ENCODE results near the gene PCGF2. TPM values are rescaled to one million over a fixed set of nuclear protein-coding genes. Genes with fewer than 3 reads are reported as not detected.
"Not testable (repeated sequence)": the region's sequence is repeated elsewhere in the genome, so short reads cannot be mapped to it uniquely, and the experiment has no call there.

The PCGF2 gene
- total RNA-seq, 1 donor from 2014 or later: 74.6 TPM

- no peaks in the 10 kb centered on the region for H3K9me3 Mint-ChIP-seq
- no peak for TF ChIP-seq CTCF (conservative IDR thresholded peaks at IDR 0.05)
- H3K4me1 Mint-ChIP-seq (ENCODE audit: unreplicated experiment): peaks cover 29% of the 10 kb centered on the region
- DNase-seq (ENCODE audit: extremely low spot score, unreplicated experiment): no peak
- H3K27me3 Mint-ChIP-seq: peaks cover 3% of the 10 kb centered on the region
- no peaks in the 10 kb centered on the region for H3K36me3 Mint-ChIP-seq
- H3K4me3 Mint-ChIP-seq: peak overlapping the region; percentile 99
- peak overlapping the region; percentile 95 for H3K27ac Mint-ChIP-seq
Measured at GRCh38 chr17:38730526-38731379, 17.4 kb downstream of the PCGF2 start.

GRCh38 chr17:38729886-38730525 lies 18.1 kb downstream of the PCGF2 start, which contains the start of gene CISD3:
Gene CISD3 (plus strand): TSS chr17:38730341. CDS start chr17:38730359, 18 bp downstream.
- peak within 1 kb of the TSS; percentile 99 for H3K4me3 Mint-ChIP-seq
- no peaks in the 10 kb centered on the region for H3K36me3 Mint-ChIP-seq
- peak within 1 kb of the TSS; percentile 95 for H3K27ac Mint-ChIP-seq
- no peaks in the 10 kb centered on the region for H3K9me3 Mint-ChIP-seq
- H3K27me3 Mint-ChIP-seq: peaks cover 3% of the 10 kb centered on the region
- H3K4me1 Mint-ChIP-seq (ENCODE audit: unreplicated experiment): peaks cover 29% of the 10 kb centered on the region
- peak; percentile 87 for TF ChIP-seq CTCF (conservative IDR thresholded peaks at IDR 0.05)
- DNase-seq (ENCODE audit: extremely low spot score, unreplicated experiment): peak; percentile 87

- TF ChIP-seq CTCF (conservative IDR thresholded peaks at IDR 0.05): no peak
- Mint-ChIP-seq H3K36me3 (no peaks in the 10 kb centered on the region), H3K27ac (peak overlapping the region; percentile 53), H3K27me3 (peaks cover 3% of the 10 kb centered on the region), H3K4me1 (ENCODE audit: unreplicated experiment) (peaks cover 27% of the 10 kb centered on the region), H3K9me3 (no peaks in the 10 kb centered on the region), H3K4me3 (peak overlapping the region; percentile 82)
- no peak for DNase-seq (ENCODE audit: extremely low spot score, unreplicated experiment)
Measured at GRCh38 chr17:38729368-38729885, 18.7 kb downstream of the PCGF2 start.

- no peaks in the 10 kb centered on the region for H3K36me3 Mint-ChIP-seq
- no peak for TF ChIP-seq CTCF (conservative IDR thresholded peaks at IDR 0.05)
- H3K4me1 Mint-ChIP-seq (ENCODE audit: unreplicated experiment): peaks cover 21% of the 10 kb centered on the region
- H3K27me3 Mint-ChIP-seq: peaks cover 3% of the 10 kb centered on the region
- H3K27ac Mint-ChIP-seq: peak overlapping the region; percentile 90
- peak overlapping the region; percentile 76 for H3K4me3 Mint-ChIP-seq
- no peak for DNase-seq (ENCODE audit: extremely low spot score, unreplicated experiment)
- no peaks in the 10 kb centered on the region for H3K9me3 Mint-ChIP-seq
Measured at GRCh38 chr17:38728290-38728831, 19.8 kb downstream of the PCGF2 start.

GRCh38 chr17:38727736-38728135 lies 20.4 kb downstream of the PCGF2 start:
- no peaks in the 10 kb centered on the region for H3K36me3 Mint-ChIP-seq
- H3K4me3 Mint-ChIP-seq: peak overlapping the region; percentile 74
- H3K27me3 Mint-ChIP-seq: peaks cover 3% of the 10 kb centered on the region
- TF ChIP-seq CTCF (conservative IDR thresholded peaks at IDR 0.05): no peak
- H3K4me1 Mint-ChIP-seq (ENCODE audit: unreplicated experiment): peaks cover 16% of the 10 kb centered on the region
- no peak for DNase-seq (ENCODE audit: extremely low spot score, unreplicated experiment)
- peak overlapping the region; percentile 90 for H3K27ac Mint-ChIP-seq
- no peaks in the 10 kb centered on the region for H3K9me3 Mint-ChIP-seq

GRCh38 chr17:38726145-38726544 lies 22.0 kb downstream of the PCGF2 start:
- not testable (repeated sequence) for H3K9me3 Mint-ChIP-seq; H3K36me3 Mint-ChIP-seq; DNase-seq (ENCODE audit: extremely low spot score, unreplicated experiment); H3K27ac Mint-ChIP-seq; H3K27me3 Mint-ChIP-seq
- Mint-ChIP-seq H3K4me1 (ENCODE audit: unreplicated experiment) (peaks cover 13% of the 10 kb centered on the region), H3K4me3 (peak overlapping the region; percentile 34)
